Measurements from ENCODE around the gene TMEM198. TPM values are rescaled to one million over a fixed set of nuclear protein-coding genes. Genes with fewer than 3 reads are reported as not detected.

The TMEM198 gene
- total RNA-seq, 6 experiments from 2014 or later, result 2.3 to 2.8 (median 2.7) TPM

DNA sequence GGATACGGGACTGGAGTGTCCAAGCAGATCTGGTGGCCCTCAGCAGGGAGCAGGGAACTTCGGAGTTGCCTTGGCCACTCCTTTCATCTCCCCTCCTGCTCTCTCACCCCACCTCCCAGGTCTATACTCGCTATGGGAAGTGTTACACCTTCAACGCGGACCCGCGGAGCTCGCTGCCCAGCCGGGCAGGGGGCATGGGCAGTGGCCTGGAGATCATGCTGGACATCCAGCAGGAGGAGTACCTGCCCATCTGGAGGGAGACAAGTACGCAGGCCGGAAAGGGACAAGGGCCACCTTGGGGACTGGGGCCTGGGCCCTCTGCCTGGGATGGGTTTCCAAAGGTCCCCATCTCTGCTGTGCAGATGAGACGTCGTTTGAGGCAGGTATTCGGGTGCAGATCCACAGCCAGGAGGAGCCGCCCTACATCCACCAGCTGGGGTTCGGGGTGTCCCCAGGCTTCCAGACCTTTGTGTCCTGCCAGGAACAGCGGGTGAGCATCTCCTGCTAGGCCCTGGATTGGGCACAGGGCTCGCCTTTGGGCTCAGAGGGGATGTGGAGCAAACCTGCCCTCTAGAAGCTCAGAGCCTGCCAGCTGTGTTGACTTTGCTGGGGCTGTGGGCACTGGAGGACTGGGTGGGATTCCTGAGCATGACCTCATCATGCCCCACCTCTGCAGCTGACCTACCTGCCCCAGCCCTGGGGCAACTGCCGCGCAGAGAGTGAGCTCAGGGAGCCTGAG lies 12.0 kb upstream of the TMEM198 start:
- Mint-ChIP-seq H3K4me1 (ENCODE audit: low read depth) (0 out of 2 replicates have a peak, but pooled peaks cover 4% of the 10 kb centered on the region), H3K27ac (no peak overlapping the region), H3K27me3 (ENCODE audit: insufficient read depth) (peaks cover 29% of the 10 kb centered on the region), H3K36me3 (ENCODE audit: low read depth) (no peaks in the 10 kb centered on the region), H3K9me3 (no peaks in the 10 kb centered on the region), H3K4me3 (no peak overlapping the region)
- TF ChIP-seq, protein P1, sequence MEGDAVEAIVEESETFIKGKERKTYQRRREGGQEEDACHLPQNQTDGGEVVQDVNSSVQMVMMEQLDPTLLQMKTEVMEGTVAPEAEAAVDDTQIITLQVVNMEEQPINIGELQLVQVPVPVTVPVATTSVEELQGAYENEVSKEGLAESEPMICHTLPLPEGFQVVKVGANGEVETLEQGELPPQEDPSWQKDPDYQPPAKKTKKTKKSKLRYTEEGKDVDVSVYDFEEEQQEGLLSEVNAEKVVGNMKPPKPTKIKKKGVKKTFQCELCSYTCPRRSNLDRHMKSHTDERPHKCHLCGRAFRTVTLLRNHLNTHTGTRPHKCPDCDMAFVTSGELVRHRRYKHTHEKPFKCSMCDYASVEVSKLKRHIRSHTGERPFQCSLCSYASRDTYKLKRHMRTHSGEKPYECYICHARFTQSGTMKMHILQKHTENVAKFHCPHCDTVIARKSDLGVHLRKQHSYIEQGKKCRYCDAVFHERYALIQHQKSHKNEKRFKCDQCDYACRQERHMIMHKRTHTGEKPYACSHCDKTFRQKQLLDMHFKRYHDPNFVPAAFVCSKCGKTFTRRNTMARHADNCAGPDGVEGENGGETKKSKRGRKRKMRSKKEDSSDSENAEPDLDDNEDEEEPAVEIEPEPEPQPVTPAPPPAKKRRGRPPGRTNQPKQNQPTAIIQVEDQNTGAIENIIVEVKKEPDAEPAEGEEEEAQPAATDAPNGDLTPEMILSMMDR (IDR thresholded peaks at IDR 0.05), result no peak
- DNase-seq, result no peak

DNA sequence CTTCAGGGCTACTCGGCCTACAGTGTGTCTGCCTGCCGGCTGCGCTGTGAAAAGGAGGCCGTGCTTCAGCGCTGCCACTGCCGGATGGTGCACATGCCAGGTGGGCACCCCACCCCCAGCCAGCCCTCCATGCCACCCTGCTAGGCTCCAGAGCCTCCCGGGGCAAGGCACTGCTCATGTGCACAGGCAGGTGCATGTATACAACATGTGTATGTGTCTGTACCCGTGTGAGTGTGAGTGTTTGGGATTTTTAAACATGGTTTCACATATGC lies 11.5 kb upstream of the TMEM198 start:
- no peak overlapping the region for H3K27ac Mint-ChIP-seq
- no peak for DNase-seq
- no peak overlapping the region for H3K4me3 Mint-ChIP-seq
- no peaks in the 10 kb centered on the region for H3K9me3 Mint-ChIP-seq
- no peaks in the 10 kb centered on the region for H3K36me3 Mint-ChIP-seq (ENCODE audit: low read depth)
- 0 out of 2 replicates have a peak, but pooled peaks cover 4% of the 10 kb centered on the region for H3K4me1 Mint-ChIP-seq (ENCODE audit: low read depth)
- H3K27me3 Mint-ChIP-seq (ENCODE audit: insufficient read depth), result peaks cover 24% of the 10 kb centered on the region
- TF ChIP-seq, protein P1 (IDR thresholded peaks at IDR 0.05), result no peak

DNA sequence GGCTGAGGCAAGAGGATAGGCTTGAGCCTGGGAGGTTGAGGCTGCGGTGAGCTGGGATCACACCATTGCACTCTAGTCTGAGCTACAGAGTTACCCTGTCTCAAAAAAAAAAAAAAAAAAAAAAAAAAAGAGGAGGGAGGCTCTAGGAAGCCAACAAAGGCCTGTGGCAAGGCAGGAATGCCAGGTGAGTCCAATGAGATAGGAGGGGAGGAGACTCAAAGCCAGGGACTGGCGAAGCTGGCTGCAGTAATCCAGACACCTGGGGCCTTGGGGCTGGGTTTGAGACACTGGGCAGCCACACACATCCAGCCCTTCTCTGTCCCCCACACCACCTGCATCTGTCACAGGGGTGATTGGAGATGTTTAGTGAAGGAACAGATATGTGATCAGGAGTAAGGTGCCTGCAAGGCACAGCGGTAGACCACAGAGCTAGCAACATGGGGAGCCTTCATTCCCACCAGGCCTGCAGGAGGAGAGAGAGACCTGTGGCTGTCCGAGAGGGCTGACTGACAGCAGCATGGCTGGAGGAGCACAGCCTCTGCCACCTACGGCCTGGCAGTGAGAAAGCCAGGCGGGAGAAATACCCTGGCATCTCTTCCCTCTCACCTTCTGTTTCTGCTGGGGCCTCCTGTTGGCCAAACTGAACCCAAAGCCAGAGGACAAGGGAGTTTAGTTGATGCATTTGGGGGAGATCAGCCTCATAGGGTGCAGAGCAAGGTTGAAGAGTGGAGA lies 9.7 kb upstream of the TMEM198 start:
- Mint-ChIP-seq H3K36me3 (ENCODE audit: low read depth) (no peaks in the 10 kb centered on the region), H3K27ac (no peak overlapping the region), H3K4me3 (no peak overlapping the region), H3K27me3 (ENCODE audit: insufficient read depth) (peaks cover 21% of the 10 kb centered on the region), H3K4me1 (ENCODE audit: low read depth) (peaks cover 10% of the 10 kb centered on the region; the same call in 1 of the 2 replicates), H3K9me3 (no peaks in the 10 kb centered on the region)
- no peak for DNase-seq
- TF ChIP-seq, protein P1 (IDR thresholded peaks at IDR 0.05), result no peak

DNA sequence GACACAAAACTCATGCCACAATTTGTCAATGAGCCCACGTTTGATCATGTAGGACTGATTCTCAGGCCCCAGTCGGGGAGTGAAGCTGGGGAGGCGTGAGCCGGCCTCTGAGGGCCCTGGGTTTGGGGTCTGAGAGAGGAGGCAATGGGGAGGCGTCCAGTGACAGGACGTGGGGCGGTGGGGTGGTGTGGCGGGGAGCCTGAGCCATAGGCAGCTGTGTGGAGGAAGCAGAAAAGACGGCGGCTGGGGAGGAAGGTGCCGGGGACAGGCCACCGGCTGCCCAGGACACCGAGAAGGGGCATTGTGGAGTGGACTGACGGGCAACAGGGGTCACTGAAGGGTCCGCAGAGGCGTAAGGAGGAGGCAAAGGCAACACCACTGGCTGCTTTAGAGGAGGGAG lies 7.4 kb upstream of the TMEM198 start:
- H3K4me3 Mint-ChIP-seq, result no peak overlapping the region
- peaks cover 9% of the 10 kb centered on the region for H3K27me3 Mint-ChIP-seq (ENCODE audit: insufficient read depth)
- H3K4me1 Mint-ChIP-seq (ENCODE audit: low read depth), result peaks cover 6% of the 10 kb centered on the region; the same call in 1 of the 2 replicates
- no peaks in the 10 kb centered on the region for H3K9me3 Mint-ChIP-seq
- no peak for DNase-seq
- TF ChIP-seq, protein P1 (IDR thresholded peaks at IDR 0.05), result no peak
- no peak overlapping the region for H3K27ac Mint-ChIP-seq
- H3K36me3 Mint-ChIP-seq (ENCODE audit: low read depth), result peaks cover 8% of the 10 kb centered on the region

DNA sequence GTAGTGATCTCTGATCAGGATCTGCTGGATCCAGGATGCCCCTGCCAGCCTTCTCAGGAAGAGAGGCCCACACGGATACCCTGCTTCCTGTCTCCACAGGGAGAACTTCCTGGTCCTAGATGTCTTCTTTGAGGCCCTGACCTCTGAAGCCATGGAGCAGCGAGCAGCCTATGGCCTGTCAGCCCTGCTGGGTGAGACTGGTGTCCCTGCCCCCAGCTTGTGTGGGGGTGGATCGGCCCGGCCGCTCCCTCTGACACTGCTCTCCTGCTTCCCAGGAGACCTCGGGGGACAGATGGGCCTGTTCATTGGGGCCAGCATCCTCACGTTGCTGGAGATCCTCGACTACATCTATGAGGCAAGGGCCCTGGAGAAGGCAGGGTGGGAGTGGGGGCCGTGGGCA lies 6.9 kb upstream of the TMEM198 start:
- Mint-ChIP-seq H3K4me3 (no peak overlapping the region), H3K9me3 (no peaks in the 10 kb centered on the region), H3K27me3 (ENCODE audit: insufficient read depth) (peaks cover 9% of the 10 kb centered on the region), H3K36me3 (ENCODE audit: low read depth) (peaks cover 9% of the 10 kb centered on the region), H3K27ac (no peak overlapping the region), H3K4me1 (ENCODE audit: low read depth) (peaks cover 6% of the 10 kb centered on the region; the same call in 1 of the 2 replicates)
- TF ChIP-seq, protein P1 (IDR thresholded peaks at IDR 0.05), result no peak
- no peak for DNase-seq

Data from HFFc6 (cell line).